Astrocyte of the cerebellum (primary cell): ENCODE data around the gene MAEA.

Source experiments
- DNase-seq: peaks from one replicate; pipeline ENCODE4 v3.0.0-alpha.2; 2011; ENCODE audit warnings: low read depth
- H3K4me3 ChIP-seq: 2 replicates; pipeline ENCODE4 v1.5.1; 2011; ENCODE audit warnings: mild to moderate bottlenecking, low read depth, low read length, moderate library complexity
- in situ Hi-C: cut with HindIII; loops from 2 replicates; pipeline ENCODE4 v1.10.0; 2017; ENCODE audit warnings: low sequenced_read_pairs
- TF ChIP-seq, protein P1 (sequence below): IDR thresholded peaks from 2 replicates; pipeline ENCODE4 v1.5.1; 2012; ENCODE audit warnings: low read length, low read depth, moderate library complexity, mild to moderate bottlenecking; ENCODE audit errors: missing control alignments

Gene MAEA

DNA sequence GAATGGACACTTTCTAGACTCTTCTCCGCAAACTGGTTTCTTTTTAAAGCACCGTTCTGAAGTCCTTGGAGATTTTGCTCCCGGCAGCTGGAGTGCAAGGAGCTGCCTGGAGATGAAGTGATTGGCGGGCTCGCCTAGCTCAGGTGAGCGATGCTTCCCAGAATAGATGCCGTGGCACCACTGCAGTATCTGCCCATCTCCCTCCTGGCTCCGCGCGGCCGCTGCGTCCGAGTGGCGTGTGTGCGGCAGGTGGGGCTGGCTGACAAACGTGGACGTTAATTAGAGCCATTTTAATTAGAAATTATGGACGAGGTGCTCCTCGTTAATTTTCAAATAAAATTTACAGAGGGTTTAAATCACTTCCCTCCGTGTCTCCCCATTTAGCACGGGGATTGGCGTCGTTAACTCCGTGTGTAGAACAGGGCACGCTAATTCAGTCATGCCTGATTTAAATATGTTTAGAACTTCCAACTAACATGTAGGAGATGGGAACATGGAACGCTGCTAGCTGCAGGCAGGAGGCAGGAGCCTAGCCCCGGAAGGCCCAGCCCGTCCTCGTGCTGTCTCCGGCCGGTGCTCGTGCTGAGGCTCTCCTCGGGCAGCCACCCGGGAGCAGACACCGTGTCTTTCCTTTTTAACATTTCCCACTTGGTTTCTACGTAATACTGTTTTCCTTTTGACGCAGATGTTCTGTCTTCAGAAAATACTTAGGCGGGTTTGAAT is 68.9 kb downstream of the MAEA start:
- H3K4me3 ChIP-seq, result no peak overlapping the region
- TF ChIP-seq, protein P1, sequence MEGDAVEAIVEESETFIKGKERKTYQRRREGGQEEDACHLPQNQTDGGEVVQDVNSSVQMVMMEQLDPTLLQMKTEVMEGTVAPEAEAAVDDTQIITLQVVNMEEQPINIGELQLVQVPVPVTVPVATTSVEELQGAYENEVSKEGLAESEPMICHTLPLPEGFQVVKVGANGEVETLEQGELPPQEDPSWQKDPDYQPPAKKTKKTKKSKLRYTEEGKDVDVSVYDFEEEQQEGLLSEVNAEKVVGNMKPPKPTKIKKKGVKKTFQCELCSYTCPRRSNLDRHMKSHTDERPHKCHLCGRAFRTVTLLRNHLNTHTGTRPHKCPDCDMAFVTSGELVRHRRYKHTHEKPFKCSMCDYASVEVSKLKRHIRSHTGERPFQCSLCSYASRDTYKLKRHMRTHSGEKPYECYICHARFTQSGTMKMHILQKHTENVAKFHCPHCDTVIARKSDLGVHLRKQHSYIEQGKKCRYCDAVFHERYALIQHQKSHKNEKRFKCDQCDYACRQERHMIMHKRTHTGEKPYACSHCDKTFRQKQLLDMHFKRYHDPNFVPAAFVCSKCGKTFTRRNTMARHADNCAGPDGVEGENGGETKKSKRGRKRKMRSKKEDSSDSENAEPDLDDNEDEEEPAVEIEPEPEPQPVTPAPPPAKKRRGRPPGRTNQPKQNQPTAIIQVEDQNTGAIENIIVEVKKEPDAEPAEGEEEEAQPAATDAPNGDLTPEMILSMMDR, result no peak
- no peak for DNase-seq
- in situ Hi-C loops, result no loop called here

DNA sequence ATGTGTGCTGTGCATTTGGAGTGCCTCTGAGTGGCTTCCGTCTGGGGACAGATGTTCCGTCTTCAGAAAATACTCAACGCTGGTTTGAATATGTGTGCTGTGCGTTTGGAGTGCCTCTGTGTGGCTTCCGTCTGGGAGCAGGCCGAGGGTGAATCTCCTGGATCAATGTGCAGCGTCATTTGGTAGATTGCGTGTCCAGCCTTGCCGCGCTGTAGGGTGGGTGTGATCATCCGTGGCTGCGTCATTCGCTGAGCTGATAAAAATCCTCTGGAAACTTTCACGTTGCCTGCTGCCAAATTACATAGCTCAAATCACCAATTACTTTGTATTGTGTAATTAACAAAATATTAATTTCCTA is 69.4 kb downstream of the MAEA start:
- in situ Hi-C loops, result no loop called here
- no peak for DNase-seq
- no peak overlapping the region for H3K4me3 ChIP-seq
- TF ChIP-seq, protein P1, result no peak

DNA sequence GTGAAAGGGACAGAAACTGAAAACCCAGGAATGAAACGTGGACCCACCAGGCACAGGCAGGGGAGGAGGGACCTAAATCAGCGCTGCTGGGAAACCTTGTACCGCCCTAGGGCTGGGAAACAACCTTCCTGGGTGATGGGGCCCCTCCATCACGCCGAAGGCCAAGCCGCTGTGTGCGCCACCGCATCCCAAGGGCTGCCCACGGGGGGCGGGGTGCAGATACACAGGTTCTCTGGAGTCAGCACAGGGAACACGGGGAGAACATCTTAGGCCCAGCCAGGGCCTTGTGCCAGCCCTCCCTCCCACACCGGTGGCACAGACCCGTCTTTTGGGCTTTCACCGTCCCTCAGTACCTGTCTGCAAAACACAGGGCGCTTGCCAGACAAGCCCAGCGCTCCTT is 70.3 kb downstream of the MAEA start:
- DNase-seq, result no peak
- in situ Hi-C loops, result no loop called here
- no peak overlapping the region for H3K4me3 ChIP-seq
- TF ChIP-seq, protein P1, result no peak

DNA sequence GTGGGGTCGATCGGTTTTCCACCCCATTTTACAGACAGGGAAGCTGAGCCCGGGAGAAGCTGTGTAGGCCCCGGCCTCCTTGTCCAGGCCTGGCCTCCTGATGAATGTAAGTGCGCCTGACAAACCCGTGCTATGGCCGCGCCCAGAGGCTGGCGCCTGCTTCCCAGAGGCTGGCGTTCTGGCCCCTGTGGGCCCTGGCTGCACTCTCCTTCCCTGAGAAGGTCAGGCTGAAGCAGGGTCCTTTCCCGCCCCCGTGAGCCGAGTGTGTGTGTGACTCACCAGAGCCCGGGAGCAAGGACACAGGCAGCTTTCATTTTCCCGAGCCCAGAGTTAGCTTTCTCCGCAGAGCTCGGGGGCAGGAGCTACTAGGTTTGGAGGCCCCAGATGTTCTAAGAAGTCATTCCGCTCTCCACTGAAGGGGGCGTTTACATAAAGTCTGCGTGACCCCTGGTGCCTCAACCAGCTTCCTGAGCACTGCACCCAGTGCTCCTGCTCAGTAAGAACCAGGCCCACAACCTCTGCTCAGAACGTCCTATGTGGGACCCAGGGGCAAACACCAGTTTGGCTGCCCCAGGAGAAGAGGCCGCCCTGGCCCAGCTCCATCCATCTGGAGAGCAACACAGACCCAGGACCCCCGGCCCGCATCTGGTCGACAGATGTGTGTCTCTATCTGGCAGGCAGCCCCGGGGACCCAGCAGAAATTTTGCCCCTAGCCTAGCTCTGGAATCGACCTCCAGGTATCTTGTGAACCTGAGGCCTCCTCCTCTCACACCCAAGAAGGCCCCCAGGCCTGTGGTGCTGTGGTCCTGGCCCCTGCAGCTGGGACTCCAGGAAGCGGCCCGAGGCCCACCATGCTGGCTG is 71.0 kb downstream of the MAEA start:
- no peak overlapping the region for H3K4me3 ChIP-seq
- in situ Hi-C loops, result no loop called here
- DNase-seq, result no peak
- TF ChIP-seq, protein P1, result no peak

DNA sequence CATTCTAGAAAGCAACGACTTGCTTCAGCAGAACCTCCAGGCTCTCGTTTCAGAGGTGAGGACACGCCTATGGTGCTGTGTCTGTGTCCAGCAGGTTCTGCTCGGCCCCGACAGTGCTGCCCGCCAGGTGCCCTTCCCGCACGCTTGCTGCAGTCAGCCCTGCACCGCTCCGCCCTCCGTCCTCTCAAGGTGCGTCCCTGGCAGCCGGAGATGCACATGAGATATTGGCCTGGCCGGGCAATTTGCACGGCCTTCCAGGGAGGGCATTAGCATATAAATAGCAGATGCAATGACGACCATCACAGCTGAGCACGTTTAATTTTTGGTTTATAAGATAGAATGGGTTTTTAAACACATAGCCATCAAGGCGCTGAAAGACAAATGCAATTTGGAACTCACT is 71.7 kb downstream of the MAEA start:
- no peak overlapping the region for H3K4me3 ChIP-seq
- no peak for DNase-seq
- in situ Hi-C loops, result no loop called here
- TF ChIP-seq, protein P1, result no peak

DNA sequence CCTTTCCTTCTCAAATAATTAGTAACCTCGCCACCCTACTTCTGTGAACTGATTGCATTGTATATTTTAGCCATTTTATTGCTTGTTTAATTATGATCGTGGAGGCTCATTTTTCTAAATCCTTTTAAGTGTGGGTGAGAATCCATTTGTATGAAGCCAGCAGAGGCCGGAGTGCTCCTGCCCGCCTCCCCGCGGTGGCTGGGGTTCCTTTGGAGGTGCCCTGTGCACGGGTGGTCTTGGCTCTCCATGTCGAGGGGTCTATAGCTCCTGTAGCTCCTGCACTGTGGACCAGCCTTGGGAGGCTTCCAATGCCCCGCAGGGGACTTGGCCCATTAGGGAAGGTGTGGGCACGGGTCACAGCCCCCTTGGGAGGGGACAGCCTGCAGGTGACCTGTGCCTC is 72.4 kb downstream of the MAEA start:
- DNase-seq, result no peak
- TF ChIP-seq, protein P1, result no peak
- in situ Hi-C loops, result no loop called here
- H3K4me3 ChIP-seq, result no peak overlapping the region
